GM19239 (cell line): ENCODE results near the gene RASAL2.
A peak's percentile ranks its signal among the peaks of the same experiment; 100 is the strongest.
"Not testable (repeated sequence)": the region's sequence is repeated elsewhere in the genome, so short reads cannot be mapped to it uniquely, and the experiment has no call there.

Experiments
- DNase-seq: peaks from one replicate; pipeline ENCODE4 v3.0.0; 2011; ENCODE audit warnings: low spot score; ENCODE audit not compliant: insufficient read length
- FAIRE-seq: peaks from 2 replicates; lab custom pipeline; 2011; peaks lifted over from hg19 to GRCh38; lab: Jason Lieb, UNC

RASAL2 gene

GRCh38 chr1:178497903-178498478 is 404.1 kb downstream of the RASAL2 start:
- FAIRE-seq = no peak
- no peak for DNase-seq

- no peak for FAIRE-seq
- DNase-seq = no peak
These were observed 405.2 kb downstream of the RASAL2 start for GRCh38 chr1:178498896-178499675.

GRCh38 chr1:178500091-178500770 is 406.3 kb downstream of the RASAL2 start:
- FAIRE-seq (no peak), DNase-seq (no peak)

DNA sequence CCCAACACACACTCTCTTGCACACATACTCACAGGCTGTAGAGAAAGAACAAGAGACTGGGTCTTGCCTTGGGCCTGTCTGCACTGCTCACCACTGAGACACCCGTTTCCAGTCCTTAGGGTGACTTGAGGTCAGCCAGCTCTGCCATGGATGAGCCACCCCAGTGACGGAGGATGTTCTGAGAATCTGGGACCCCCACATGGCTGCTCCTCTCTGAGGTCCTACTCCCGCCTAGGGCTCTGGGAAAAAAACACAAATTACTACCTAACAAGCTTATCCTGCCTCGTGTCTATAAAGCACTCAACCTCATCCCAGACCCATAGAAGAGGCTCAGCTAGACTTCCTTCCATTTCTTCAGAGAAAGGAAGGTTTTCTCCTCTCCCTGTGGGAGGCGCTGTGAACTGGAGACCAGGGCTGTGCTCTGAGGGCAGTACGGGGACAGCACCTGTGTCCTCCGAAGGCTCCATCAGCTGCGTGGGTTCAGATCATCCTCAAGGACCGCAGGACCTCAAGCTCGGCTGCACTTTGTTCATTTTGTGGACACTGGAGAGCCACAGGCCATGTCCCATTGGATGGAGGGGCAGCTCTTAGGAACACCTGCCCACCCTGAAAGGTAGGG is 407.1 kb downstream of the RASAL2 start:
- FAIRE-seq = no peak
- no peak for DNase-seq

DNA sequence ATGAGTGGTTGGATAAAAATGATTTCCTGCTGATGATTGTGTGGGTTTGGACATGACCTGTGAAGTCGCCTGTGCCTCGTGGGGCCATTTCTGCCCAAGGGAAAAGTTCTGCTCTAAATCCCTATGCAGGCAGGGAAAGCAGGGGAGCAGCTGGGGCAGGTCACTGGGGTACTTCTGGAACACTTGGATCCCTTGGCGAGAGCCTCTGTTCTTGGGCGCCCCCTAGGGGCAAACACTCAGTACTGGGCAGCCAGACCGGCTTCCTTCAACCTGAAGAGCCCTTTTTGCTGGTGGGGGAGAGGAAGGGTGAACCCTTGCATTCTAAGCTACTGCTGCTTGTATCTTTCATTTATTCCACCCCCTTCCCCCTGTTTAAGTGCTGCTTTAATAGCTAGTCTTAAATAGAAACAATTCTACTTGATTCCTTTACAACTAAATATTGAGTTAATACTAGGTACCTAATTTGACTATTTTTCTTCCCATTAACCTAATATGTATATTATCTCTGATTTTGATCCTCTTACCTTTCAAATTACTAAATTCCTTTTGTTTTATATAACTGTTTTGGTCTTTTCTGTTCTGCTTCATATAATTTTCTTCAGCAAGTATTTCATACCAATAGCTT is 407.9 kb downstream of the RASAL2 start:
- peak; percentile 84 for DNase-seq
- FAIRE-seq = peak; percentile 4

DNA sequence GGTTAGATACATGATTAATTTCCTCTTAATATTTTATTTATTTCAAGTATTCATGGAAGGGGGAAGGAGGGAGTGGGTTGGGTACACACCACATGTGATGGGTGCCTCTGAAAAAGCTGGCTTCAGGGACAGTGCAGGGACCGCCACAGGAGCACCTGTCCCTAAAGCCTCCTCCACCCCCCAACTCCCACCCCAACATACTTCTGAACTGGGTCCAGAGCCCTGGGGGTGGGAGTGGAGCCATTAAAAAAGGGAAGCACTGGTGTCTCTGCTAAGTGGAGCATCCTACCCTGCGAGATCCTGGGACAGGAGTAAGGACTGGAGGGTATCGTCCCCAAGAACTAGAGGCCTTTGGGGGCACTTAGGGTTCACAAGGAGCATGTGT is 408.4 kb downstream of the RASAL2 start:
- FAIRE-seq (no peak), DNase-seq (no peak)

GRCh38 chr1:178502856-178503255 is 409.0 kb downstream of the RASAL2 start:
- DNase-seq (no peak), FAIRE-seq (no peak)

GRCh38 chr1:178503316-178503715 is 409.4 kb downstream of the RASAL2 start:
- not testable (repeated sequence) for DNase-seq, FAIRE-seq

- FAIRE-seq = no peak
- DNase-seq = no peak
These were observed 409.9 kb downstream of the RASAL2 start for GRCh38 chr1:178503849-178504248.

- FAIRE-seq (no peak), DNase-seq (no peak)
These were observed 410.4 kb downstream of the RASAL2 start for GRCh38 chr1:178504286-178504685.

- DNase-seq = no peak
- no peak for FAIRE-seq
These were observed 412.3 kb downstream of the RASAL2 start for GRCh38 chr1:178506177-178506576.

DNA sequence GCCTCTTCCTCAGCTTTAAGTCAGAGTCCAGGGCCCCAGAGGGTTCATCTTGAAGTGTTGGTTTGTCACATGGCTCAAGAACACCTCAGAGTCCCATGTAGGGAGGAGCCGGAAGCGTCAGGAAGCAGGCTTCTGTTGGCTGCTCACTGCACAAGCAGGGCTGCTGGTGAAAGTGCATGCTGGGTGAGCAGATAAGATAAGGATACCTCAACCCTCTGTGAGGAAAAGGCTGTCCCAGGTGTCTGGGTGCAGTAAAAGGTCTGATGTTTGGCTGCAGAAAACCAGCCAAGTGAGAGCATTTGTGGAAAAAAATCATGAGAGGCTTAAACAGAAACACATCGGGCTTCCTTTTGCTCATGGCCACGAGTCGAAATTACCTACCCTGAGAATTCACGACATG is 412.8 kb downstream of the RASAL2 start:
- FAIRE-seq (no peak), DNase-seq (no peak)

DNA sequence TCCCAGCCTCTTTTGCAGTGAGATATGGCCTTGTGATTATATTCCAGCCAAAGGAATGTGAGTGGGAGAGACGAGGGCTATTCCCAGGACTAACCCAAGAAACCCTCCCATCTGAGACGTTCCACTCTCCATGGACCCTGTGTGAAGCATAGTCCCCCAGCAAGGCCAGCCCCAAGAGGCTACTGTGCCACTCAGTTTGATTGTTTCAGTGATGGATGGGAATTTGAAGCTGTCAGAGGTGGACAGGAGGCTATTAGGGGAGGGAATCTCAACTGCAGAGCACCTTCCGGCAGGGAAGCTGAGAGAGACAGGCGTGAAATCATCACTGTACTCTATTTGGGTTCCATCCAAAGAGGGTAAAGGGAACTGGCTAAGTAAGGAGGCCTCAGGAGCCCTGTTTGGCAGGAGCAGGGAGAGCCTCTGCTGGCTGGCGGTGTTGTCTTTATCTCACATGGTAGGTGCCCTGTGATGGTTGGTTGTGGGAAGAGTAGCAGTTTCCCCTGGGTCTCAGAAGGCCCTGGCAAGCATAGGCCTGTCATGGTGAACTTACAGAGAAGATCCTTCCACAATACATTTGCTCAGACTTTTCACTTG is 415.6 kb downstream of the RASAL2 start:
- no peak for DNase-seq
- FAIRE-seq = no peak

DNA sequence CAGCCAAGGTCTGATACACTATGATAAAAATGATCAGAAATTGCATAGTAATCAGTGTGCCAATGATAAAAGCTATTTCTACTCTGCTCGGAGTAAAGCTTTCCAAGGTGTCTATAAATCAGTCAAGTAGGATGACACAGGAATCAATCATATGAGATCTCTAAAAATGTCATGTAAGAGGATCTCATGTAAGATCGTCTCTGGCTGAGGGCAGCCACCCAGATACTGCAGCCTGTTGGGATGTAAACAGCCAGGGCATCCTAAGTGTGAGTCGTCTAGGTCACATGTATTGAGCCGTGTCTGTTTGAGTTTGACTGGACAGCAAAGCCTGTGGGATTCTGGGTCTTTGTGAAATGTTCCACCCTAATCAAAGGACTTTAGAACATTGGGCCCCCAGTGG is 416.3 kb downstream of the RASAL2 start:
- FAIRE-seq (no peak), DNase-seq (no peak)

GRCh38 chr1:178512566-178513277 is 418.8 kb downstream of the RASAL2 start, which contains the start of gene TEX35:
TEX35 (plus strand) TSS chr1:178513109; CDS start chr1:178513189, 80 bp downstream.
- DNase-seq = no peak
- no peak for FAIRE-seq

GRCh38 chr1:178513278-178513983 is 419.5 kb downstream of the RASAL2 start:
- no peak for DNase-seq
- FAIRE-seq = no peak

DNA sequence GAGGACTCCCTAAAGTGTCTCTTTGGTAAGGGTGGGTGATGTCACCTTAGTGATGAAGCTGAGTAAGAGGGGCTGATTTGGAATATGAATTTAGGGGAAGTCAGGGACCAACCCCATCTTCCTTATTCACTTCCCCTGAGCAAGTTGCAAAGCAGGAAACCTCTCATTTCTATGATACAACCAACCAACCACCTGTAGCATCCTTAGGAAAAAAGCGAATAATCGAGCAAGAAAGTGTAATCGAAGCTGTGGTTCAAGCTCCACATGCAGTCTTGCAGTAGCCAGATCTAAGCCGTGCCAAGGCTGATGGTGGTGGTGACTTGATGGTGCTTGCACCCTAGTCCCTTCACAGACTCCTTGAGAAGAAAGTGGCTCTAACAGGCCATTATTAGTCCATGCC is 422.2 kb downstream of the RASAL2 start:
- DNase-seq = no peak
- no peak for FAIRE-seq

GRCh38 chr1:178518894-178519293 is 425.0 kb downstream of the RASAL2 start:
- no peak for FAIRE-seq
- DNase-seq = no peak

DNA sequence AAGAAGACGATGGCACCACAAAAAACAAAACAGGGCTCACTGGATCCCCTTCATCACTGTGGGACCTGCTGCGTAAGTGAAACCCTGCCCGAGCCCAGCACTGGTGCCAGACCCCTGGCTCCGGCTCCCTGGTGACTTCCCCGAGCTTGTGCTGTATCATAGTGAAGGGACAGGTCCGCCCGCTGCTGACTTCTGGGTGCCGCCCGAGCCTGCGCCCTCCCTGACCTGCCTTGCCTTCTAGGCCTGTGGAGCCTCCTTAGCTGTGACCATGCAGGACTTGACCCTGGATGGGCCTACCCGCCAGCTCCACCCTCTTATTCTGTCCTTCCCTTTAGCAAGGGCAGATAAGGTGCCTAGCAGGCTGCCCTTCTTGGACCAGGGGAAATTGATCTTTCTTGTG is 426.9 kb downstream of the RASAL2 start:
- DNase-seq (no peak), FAIRE-seq (no peak)
